ENCODE data around the gene CORO2B. TPM values are rescaled to one million over a fixed set of nuclear protein-coding genes. Genes with fewer than 3 reads are reported as not detected.
A peak's percentile ranks its signal among the peaks of the same experiment; 100 is the strongest.

The CORO2B gene
- total and polyA plus RNA-seq, 2 experiments from 2014 or later = 1.6 to 4.6 TPM

GRCh38 chr15:68537097-68537496 is 41.7 kb upstream of the CORO2B start (continued):
- TF ChIP-seq REST (IDR thresholded peaks at IDR 0.05; ENCODE audit: unreplicated experiment) = no peak
- TF ChIP-seq EZH2 (IDR thresholded peaks at IDR 0.05; ENCODE audit: low read depth, unreplicated experiment) = no peak
- no peak for TF ChIP-seq EZH2phosphoT487 (IDR thresholded peaks at IDR 0.05; ENCODE audit: unreplicated experiment)
- TF ChIP-seq ZNF114 (CRISPR knock-in tag; IDR thresholded peaks at IDR 0.05) = no peak
- TF ChIP-seq CREB1 (CRISPR knock-in tag; IDR thresholded peaks at IDR 0.05; ENCODE audit: low read depth) = no peak

GRCh38 chr15:68537506-68537905 is 41.3 kb upstream of the CORO2B start:
- H3K79me2 ChIP-seq (replicated peaks; ENCODE audit: insufficient read depth) = no peaks in the 10 kb centered on the region
- peaks cover 4% of the 10 kb centered on the region for H3K27me3 Mint-ChIP-seq (ENCODE audit: insufficient read depth, low read depth, poor library complexity)
- H3K4me3 ChIP-seq = no peak overlapping the region
- ATAC-seq = no peak
- no peak for TF ChIP-seq POLR2AphosphoS5 (IDR thresholded peaks at IDR 0.05; ENCODE audit: low read depth)
- TF ChIP-seq EZH2 (IDR thresholded peaks at IDR 0.05; ENCODE audit: low read depth, unreplicated experiment) = no peak
- TF ChIP-seq ZNF331 (CRISPR knock-in tag; IDR thresholded peaks at IDR 0.05; ENCODE audit: low read depth) = no peak
- TF ChIP-seq STAT1 (IDR thresholded peaks at IDR 0.05; ENCODE audit: unreplicated experiment) = no peak
- H3K4me2 ChIP-seq = no peak overlapping the region
- H3K36me3 Mint-ChIP-seq (ENCODE audit: low read depth) = peaks cover 6% of the 10 kb centered on the region; the same call in 2 of the 3 replicates
- H3K4me1 Mint-ChIP-seq = no peaks in the 10 kb centered on the region; the same call in 2 of the 3 replicates
- no peaks in the 10 kb centered on the region; the same call in 1 of the 2 replicates for H3K9me2 ChIP-seq (ENCODE audit: insufficient read depth)
- no peak overlapping the region for H3K27ac Mint-ChIP-seq
- no peak overlapping the region for H3K27ac ChIP-seq (ENCODE audit: low read depth)
- no peaks in the 10 kb centered on the region for H3K36me3 ChIP-seq (ENCODE audit: insufficient read depth)
- H2AFZ ChIP-seq = peak overlapping the region; percentile 67
- no peaks in the 10 kb centered on the region for H3K4me1 ChIP-seq (ENCODE audit: insufficient read depth)
- H3K4me3 Mint-ChIP-seq = no peak overlapping the region
- no peaks in the 10 kb centered on the region for H3K27me3 ChIP-seq (ENCODE audit: insufficient read depth)
- H4K20me1 ChIP-seq (replicated peaks; ENCODE audit: insufficient read depth) = no peaks in the 10 kb centered on the region
- no peak for DNase-seq (ENCODE audit: low spot score)
- no peaks in the 10 kb centered on the region for H3F3A ChIP-seq (replicated peaks; ENCODE audit: low read depth)
- H3K9me3 Mint-ChIP-seq = peaks cover 12% of the 10 kb centered on the region; the same call in 2 of the 3 replicates

GRCh38 chr15:68538311-68538710 is 40.5 kb upstream of the CORO2B start:
- ATAC-seq = no peak
- Histone ChIP-seq H3F3A (replicated peaks; ENCODE audit: low read depth) (no peaks in the 10 kb centered on the region), H4K20me1 (replicated peaks; ENCODE audit: insufficient read depth) (no peaks in the 10 kb centered on the region), H2AFZ (no peak overlapping the region; the same call in 1 of the 2 replicates), H3K9me2 (ENCODE audit: insufficient read depth) (no peaks in the 10 kb centered on the region; the same call in 1 of the 2 replicates), H3K4me1 (ENCODE audit: insufficient read depth) (no peaks in the 10 kb centered on the region), H3K36me3 (ENCODE audit: insufficient read depth) (no peaks in the 10 kb centered on the region), H3K4me2 (no peak overlapping the region), H3K27me3 (ENCODE audit: insufficient read depth) (no peaks in the 10 kb centered on the region), H3K4me3 (no peak overlapping the region), H3K79me2 (replicated peaks; ENCODE audit: insufficient read depth) (no peaks in the 10 kb centered on the region), H3K27ac (ENCODE audit: low read depth) (no peak overlapping the region)
- H3K9me3 Mint-ChIP-seq = peaks cover 11% of the 10 kb centered on the region; the same call in 2 of the 3 replicates
- no peak for TF ChIP-seq JUNB (IDR thresholded peaks at IDR 0.05; ENCODE audit: unreplicated experiment)
- no peak for TF ChIP-seq EZH2 (IDR thresholded peaks at IDR 0.05; ENCODE audit: low read depth, unreplicated experiment)
- TF ChIP-seq ETS1 (IDR thresholded peaks at IDR 0.05) = no peak
- no peak for TF ChIP-seq CTCF (conservative IDR thresholded peaks at IDR 0.05; ENCODE audit: low read depth in 2 of 2)
- no peak overlapping the region for H3K27ac Mint-ChIP-seq
- H3K4me1 Mint-ChIP-seq = no peaks in the 10 kb centered on the region; the same call in 2 of the 3 replicates
- H3K36me3 Mint-ChIP-seq (ENCODE audit: low read depth) = peaks cover 6% of the 10 kb centered on the region; the same call in 2 of the 3 replicates
- no peak for DNase-seq (ENCODE audit: low spot score)
- H3K4me3 Mint-ChIP-seq = no peak overlapping the region
- H3K27me3 Mint-ChIP-seq (ENCODE audit: insufficient read depth, low read depth, poor library complexity) = peaks cover 4% of the 10 kb centered on the region

Measured in GM23338 (cell line).